ENCODE results near the gene JUP.

JUP gene

DNA sequence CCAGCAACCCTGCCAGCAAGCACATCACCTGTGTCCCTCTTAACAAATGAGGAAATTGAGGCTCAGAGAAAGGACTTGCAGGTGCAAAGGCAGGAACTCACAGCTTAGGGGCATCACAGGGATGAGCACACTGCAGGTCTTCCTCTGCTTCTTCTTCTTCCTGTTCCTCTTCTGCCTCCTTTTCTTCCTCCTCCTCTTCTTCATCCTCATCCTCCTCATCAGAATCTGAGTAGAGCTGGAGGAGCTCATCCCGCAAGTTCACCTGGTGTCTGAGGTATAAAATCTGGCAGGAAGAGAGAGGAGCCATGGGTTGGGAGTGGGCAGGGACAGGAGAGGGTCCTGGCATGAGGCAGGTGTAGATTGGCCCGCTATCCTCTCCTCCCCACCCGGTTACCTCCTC, 54.7 kb downstream of the JUP start:
- DNase-seq (ENCODE audit: low read depth, low spot score), result no peak
- POLR2A ChIA-PET, result interaction anchor here (0.6 kb wide), 1 partner anchor 130 kb away, joined by 3 read pairs; no protein-coding TSS in a partner anchor
- TF ChIP-seq, protein P1, sequence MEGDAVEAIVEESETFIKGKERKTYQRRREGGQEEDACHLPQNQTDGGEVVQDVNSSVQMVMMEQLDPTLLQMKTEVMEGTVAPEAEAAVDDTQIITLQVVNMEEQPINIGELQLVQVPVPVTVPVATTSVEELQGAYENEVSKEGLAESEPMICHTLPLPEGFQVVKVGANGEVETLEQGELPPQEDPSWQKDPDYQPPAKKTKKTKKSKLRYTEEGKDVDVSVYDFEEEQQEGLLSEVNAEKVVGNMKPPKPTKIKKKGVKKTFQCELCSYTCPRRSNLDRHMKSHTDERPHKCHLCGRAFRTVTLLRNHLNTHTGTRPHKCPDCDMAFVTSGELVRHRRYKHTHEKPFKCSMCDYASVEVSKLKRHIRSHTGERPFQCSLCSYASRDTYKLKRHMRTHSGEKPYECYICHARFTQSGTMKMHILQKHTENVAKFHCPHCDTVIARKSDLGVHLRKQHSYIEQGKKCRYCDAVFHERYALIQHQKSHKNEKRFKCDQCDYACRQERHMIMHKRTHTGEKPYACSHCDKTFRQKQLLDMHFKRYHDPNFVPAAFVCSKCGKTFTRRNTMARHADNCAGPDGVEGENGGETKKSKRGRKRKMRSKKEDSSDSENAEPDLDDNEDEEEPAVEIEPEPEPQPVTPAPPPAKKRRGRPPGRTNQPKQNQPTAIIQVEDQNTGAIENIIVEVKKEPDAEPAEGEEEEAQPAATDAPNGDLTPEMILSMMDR (IDR thresholded peaks at IDR 0.05; ENCODE audit: insufficient read depth, low read length, missing control alignments), result no peak
- CTCF ChIA-PET, result interaction anchor here (0.5 to 1.8 kb wide), 7 partner anchors 9 to 70 kb away, joined by 3 to 9 read pairs (median 3); no protein-coding TSS in a partner anchor
- no peak overlapping the region for H3K4me3 ChIP-seq (ENCODE audit: low read depth, low read length)

GRCh38 chr17:41730479-41730878, 56.0 kb downstream of the JUP start:
- ChIA-PET CTCF (interaction anchor here (1.3 to 1.7 kb wide), 2 partner anchors 35 to 71 kb away, joined by 4 to 7 read pairs; no protein-coding TSS in a partner anchor), POLR2A (interaction anchor here (0.5 kb wide), 1 partner anchor 367 kb away, joined by 3 read pairs; no protein-coding TSS in a partner anchor)
- TF ChIP-seq, protein P1 (IDR thresholded peaks at IDR 0.05; ENCODE audit: insufficient read depth, low read length, missing control alignments), result no peak
- H3K4me3 ChIP-seq (ENCODE audit: low read depth, low read length), result no peak overlapping the region
- DNase-seq (ENCODE audit: low read depth, low spot score), result no peak

- H3K4me3 ChIP-seq (ENCODE audit: low read depth, low read length), result no peak overlapping the region
- no peak for DNase-seq (ENCODE audit: low read depth, low spot score)
- TF ChIP-seq, protein P1 (IDR thresholded peaks at IDR 0.05; ENCODE audit: insufficient read depth, low read length, missing control alignments), result no peak
- CTCF ChIA-PET, result interaction anchor here (0.8 to 5.3 kb wide), 4 partner anchors 9 to 83 kb away, joined by 3 to 25 read pairs (median 6); no protein-coding TSS in a partner anchor
- POLR2A ChIA-PET, result no interaction called here
These were observed 58.5 kb downstream of the JUP start for GRCh38 chr17:41728056-41728455.

GRCh38 chr17:41725134-41725533, 61.4 kb downstream of the JUP start:
- H3K4me3 ChIP-seq (ENCODE audit: low read depth, low read length), result no peak overlapping the region
- TF ChIP-seq, protein P1 (IDR thresholded peaks at IDR 0.05; ENCODE audit: insufficient read depth, low read length, missing control alignments), result no peak
- no peak for DNase-seq (ENCODE audit: low read depth, low spot score)
- ChIA-PET CTCF (interaction anchor here (0.7 to 5.3 kb wide), 6 partner anchors 9 to 140 kb away, joined by 3 to 25 read pairs (median 8); partner anchors contain the start of genes HAP1 and KLHL11), POLR2A (no interaction called here)

DNA sequence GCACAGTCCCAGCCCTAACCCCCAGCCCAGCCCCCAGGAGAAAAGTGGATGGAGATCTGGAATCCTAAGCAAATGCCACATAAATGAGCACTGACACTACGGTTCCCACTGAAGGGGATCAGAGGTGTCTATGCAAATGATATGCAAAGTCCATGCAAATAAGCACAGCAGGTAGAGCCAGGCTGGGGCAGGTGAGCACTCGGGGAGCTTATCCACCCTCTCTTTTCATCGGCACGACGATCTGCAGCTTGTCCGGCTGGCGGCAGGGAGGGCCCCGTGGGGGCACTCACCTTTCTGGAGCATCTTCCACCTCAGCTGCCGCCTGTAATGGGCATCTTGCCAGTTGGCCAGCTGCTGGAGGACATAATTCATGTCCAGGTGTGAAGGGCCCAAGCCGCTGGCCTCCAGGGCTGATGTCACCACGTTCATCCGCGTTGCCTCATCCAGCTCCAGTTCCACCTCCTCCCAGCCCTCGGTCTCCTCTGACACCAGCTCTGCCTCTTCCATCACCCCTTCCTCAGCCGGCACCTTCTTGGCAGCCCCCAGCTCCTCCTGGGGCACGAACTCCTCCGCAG, 61.9 kb downstream of the JUP start:
- POLR2A ChIA-PET, result no interaction called here
- DNase-seq (ENCODE audit: low read depth, low spot score), result no peak
- TF ChIP-seq, protein P1 (IDR thresholded peaks at IDR 0.05; ENCODE audit: insufficient read depth, low read length, missing control alignments), result no peak
- CTCF ChIA-PET, result interaction anchor here (0.7 to 5.3 kb wide), 6 partner anchors 9 to 141 kb away, joined by 3 to 25 read pairs (median 8); partner anchors contain the start of genes HAP1 and KLHL11
- H3K4me3 ChIP-seq (ENCODE audit: low read depth, low read length), result no peak overlapping the region

GRCh38 chr17:41723801-41724475, 62.6 kb downstream of the JUP start:
- CTCF ChIA-PET, result interaction anchor here (0.7 to 5.3 kb wide), 5 partner anchors 14 to 141 kb away, joined by 3 to 25 read pairs (median 9); partner anchors contain the start of gene KLHL11
- DNase-seq (ENCODE audit: low read depth, low spot score), result no peak
- TF ChIP-seq, protein P1 (IDR thresholded peaks at IDR 0.05; ENCODE audit: insufficient read depth, low read length, missing control alignments), result no peak
- POLR2A ChIA-PET, result no interaction called here
- H3K4me3 ChIP-seq (ENCODE audit: low read depth, low read length), result no peak overlapping the region

Measured in AG04449 (cell line).